NCI-H526 treated with DMSO at 0.1 percent for 48 hours (cell line): ENCODE data around the gene SRPX2.
A peak's percentile ranks its signal among the peaks of the same experiment; 100 is the strongest.

Experiments used
- DNase-seq: peaks from one replicate; lab custom pipeline; 2025; lab: John Stamatoyannopoulos, UW

Gene SRPX2

GRCh38 chrX:100650841-100651240 lies 6.8 kb downstream of the SRPX2 start:
- no peak for DNase-seq

DNA sequence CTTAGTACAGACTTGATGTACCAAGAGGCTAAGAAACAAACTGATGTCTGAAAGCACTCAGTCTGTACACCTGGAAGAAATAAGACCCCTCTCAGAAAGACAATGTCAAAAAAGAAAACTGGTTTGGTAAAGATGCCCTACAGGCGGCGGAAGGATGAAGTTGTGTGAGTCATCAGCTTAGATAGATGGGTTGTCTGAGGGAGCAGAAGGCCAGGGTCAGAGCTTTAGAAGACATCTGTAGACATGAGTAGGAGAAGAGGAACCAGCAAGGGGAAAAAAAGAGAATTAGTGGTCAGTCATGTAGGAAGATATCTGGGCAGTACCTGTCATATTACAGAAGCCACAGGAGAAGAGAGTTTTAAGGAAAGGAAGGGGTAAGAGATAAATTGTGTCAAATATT lies 8.3 kb downstream of the SRPX2 start:
- DNase-seq = no peak

DNA sequence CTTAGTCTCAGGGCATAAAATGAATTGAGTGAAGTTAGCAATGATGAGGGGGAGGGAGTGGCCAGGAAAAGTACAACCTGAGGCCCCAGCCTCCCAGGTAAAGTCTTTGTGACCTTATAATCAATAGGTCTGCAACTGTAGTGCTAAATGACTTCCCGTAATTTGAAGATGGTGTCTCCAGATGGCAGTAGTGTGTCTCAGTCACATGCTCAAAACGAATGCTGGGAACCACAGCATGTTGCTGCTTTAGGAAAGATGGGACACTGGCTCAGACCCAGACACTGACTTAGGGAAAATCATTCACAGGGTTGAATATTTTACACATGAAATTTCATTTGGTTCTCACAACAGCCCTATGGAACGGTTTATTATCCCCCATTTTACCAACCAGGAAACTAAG lies 10.3 kb downstream of the SRPX2 start:
- DNase-seq = peak; percentile 3

DNA sequence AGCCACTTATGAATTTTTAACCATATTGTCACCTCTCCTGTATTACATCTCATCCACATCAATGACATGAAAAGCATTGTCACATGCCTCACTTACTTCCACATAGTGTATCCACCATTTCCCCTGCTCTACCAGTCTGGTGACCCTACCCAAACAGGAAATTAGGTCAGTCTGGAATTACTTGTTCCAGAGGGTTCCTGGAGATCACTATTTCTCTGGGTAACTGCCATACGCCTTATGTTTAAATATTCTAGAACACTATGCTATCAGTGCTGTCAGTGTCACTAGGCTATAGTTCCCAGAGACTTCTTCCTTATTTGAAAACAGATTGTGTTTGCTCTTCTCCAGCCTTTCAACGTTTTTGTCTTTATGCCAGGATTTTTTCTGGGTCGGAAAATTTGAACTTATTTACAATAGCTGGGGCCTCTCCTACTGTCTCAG lies 15.0 kb downstream of the SRPX2 start:
- no peak for DNase-seq

GRCh38 chrX:100659431-100660137 lies 15.6 kb downstream of the SRPX2 start:
- no peak for DNase-seq

GRCh38 chrX:100662170-100662569 lies 18.2 kb downstream of the SRPX2 start:
- no peak for DNase-seq

GRCh38 chrX:100662796-100663195 lies 18.8 kb downstream of the SRPX2 start:
- DNase-seq = no peak

DNA sequence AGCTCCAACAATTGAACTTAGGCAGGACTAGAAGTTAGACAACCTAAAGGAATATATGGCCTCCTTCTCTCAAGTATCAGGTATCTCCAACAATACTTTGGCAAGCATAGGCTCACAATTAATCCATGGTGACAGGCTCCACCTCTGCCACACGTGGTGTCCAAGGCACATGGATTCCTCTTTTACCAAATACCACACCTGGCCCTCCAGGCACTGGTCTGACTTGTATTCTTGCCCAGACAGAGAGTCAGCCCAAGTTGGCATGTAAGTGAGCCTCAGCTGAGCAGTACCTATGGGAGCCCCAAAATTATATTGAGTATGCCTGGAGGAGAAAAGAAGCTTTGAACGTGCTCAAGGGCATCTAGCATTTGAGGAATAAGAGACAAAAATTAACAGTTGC lies 19.6 kb downstream of the SRPX2 start:
- no peak for DNase-seq

- DNase-seq = no peak
Observed at GRCh38 chrX:100672966-100673365, 29.0 kb downstream of the SRPX2 start.

- DNase-seq = no peak
Observed at GRCh38 chrX:100673397-100673953, 29.5 kb downstream of the SRPX2 start.

DNA sequence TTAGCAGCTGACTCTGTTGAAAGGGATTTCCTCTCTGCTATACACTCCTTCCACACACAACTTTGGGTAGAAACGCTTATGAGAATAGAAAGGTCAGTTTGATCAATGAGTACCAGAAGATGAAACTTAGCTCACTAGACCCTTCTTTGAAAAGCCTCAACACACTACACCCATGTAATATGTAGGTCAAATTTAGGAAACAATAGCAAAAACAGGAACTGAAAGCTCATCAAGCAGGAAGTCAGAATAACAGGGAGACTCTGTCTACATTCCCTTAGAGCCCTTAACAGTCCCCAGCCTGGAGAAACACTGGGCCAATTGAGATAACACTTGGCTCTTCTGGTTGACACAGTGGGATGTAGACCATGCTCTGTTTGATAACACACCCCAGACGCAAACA lies 30.7 kb downstream of the SRPX2 start:
- no peak for DNase-seq

- DNase-seq = no peak
Observed at GRCh38 chrX:100677611-100678181, 33.7 kb downstream of the SRPX2 start.

GRCh38 chrX:100680756-100681155 lies 36.8 kb downstream of the SRPX2 start:
- no peak for DNase-seq

DNA sequence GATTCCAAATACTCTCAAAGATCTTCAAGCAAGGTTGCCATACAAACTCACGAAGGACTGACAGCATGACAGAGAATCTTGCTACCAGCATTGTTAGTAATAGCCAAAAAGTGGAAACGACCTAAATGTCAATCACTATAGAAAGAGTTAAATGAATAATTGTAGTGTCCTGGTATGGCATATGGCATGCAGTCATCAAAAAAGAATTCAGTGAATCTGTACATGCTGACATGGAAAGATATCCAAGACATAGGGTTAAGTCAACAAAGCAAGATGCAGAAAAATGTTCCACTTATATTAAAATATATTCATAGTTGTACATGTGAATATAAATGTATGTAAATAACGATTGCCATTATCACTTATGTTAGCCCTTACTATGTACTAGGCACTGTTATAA lies 37.6 kb downstream of the SRPX2 start:
- DNase-seq = no peak

DNA sequence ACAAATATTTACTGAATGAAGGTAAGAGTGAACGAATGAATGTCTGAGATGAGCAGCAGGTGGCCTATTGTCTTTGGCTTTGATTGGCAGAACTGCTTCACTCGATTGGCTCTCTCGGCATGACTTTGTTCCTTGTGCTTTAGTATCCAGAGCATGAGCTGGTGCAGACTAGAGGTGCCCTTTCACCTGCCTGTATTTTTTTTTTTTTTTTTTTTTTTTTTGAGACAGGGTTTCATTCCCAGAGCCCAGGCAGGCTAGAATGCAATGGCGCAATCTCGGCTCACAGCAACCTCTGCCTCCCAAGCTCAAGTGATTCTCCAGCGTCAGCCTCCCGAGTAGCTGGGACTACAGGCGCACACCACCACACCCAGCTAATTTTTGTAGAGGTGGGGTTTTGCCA lies 38.9 kb downstream of the SRPX2 start:
- no peak for DNase-seq

DNA sequence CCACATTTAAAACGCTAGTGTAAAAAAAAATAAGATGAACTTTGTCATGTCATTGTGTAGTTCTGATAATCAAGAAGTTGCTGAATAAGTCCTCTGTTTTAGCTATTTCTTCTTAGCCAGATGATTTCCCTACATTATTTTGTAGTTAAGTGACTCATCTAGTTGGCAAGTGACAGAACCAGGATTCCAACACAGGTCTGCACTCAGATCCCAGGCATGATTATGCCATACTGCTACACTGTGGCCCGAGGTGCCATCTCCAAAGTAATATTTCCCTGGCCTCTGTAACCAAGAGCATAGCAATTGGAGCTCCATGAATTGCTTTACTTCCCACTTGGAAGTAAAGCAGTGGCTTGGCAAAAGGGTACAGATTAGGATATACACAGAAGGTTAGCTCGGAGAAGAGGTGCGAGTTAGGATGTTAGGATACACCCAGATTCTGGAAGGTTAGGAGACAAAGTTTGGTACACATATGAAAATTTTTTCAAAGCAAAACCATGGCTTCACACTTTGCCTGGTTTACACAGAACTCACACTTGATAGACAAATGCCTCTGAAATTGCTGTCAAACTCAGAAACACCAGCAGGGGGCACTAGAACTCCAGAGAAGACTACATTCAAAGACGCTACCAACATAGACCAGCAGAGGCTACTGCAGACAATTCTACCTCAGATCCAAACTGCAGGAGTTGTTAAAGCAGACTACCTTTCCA lies 41.4 kb downstream of the SRPX2 start:
- peak; percentile 51 for DNase-seq

DNA sequence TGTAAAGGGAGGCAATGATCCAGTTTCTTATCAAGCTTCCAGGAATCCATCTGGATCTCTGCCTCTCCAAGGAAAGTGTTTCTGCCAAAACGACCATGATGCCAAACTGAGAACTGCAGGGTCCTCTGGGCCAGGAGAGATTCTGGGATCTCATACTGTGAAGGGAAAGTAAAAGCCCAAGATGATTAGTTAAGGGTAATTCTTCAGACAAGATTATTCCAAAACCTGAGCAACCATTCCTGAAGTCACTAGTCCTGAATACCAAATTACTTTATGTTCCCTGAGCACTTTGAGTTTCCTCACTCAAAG lies 42.0 kb downstream of the SRPX2 start:
- DNase-seq = no peak

GRCh38 chrX:100687128-100687527 lies 43.1 kb downstream of the SRPX2 start:
- DNase-seq = no peak

GRCh38 chrX:100687546-100687945 lies 43.5 kb downstream of the SRPX2 start:
- DNase-seq = no peak

- DNase-seq = no peak
Observed at GRCh38 chrX:100695302-100695701, 51.3 kb downstream of the SRPX2 start.

GRCh38 chrX:100695991-100696390 lies 52.0 kb downstream of the SRPX2 start:
- no peak for DNase-seq

- DNase-seq = no peak
Observed at GRCh38 chrX:100696699-100697351, 52.8 kb downstream of the SRPX2 start.

DNA sequence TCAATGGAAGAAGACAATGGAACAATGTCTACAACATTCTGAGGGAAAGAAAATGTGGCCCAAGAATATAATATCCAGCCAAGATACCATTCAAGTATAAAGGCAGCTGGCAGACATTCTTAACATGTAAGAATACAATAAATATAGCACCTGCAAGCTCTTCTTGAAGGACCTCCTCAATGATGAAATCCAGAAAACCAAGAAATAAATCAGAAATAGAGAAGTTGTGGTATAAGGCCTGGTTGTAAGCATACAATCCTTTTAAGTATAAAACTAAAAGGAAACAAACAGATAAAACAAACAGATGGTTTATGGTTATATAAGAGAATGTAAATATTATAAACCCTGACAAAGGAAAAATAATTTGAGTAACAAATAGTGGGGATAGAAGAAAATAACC lies 54.6 kb downstream of the SRPX2 start:
- no peak for DNase-seq
